Left lung (tissue), 10 donors: ENCODE data around the gene ERICH2. TPM values are rescaled to one million over a fixed set of nuclear protein-coding genes. Genes with fewer than 3 reads are reported as not detected.

Source experiments
- ATAC-seq: fragments of 200-7000 bp; cut with Tn5 transposase; one replicate; pipeline ENCODE4 v1.9.1; 2020; ENCODE audit warnings: moderate library complexity
- DNase-seq, 4 donors: peaks; one replicate each; pipeline ENCODE4 v3.0.0-alpha.2; 2013 to 2020
- H3K27ac ChIP-seq, 2 donors: fragments of 200-600 bp; sonication (generic) in 1 of 2; one replicate each; pipeline versions ENCODE4 v1.5.0 to v1.8.0; 2020 to 2021
- H3K27me3 ChIP-seq, 2 donors: fragments of 200-600 bp; sonication (generic) in 1 of 2; one replicate each; pipeline versions ENCODE4 v1.5.0 to v1.8.0; 2020 to 2021
- H3K36me3 ChIP-seq, 2 donors: fragments of 200-600 bp; sonication (generic) in 1 of 2; one replicate each; pipeline versions ENCODE4 v1.5.0 to v1.8.0; 2020 to 2021
- H3K4me1 ChIP-seq, 2 donors: fragments of 200-600 bp; one replicate each; pipeline ENCODE4 v1.8.0; 2021
- H3K4me3 ChIP-seq, 2 donors: fragments of 200-600 bp; sonication (generic) in 1 of 2; one replicate each; pipeline versions ENCODE4 v1.5.0 to v1.8.0; 2020 to 2021; ENCODE audit warnings: mild to moderate bottlenecking in 1 of 2
- H3K9me3 ChIP-seq, 2 donors: fragments of 200-600 bp; sonication (generic) in 1 of 2; one replicate each; pipeline versions ENCODE4 v1.5.0 to v1.8.0; 2020 to 2021
- CTCF ChIP-seq, 2 donors: fragments of 200-600 bp; sonication (generic) in 1 of 2; IDR thresholded peaks; one replicate each; pipeline versions ENCODE4 v1.5.0 to v1.8.0; 2021; ENCODE audit warnings: antibody characterized with exemption in 2 of 2
- intact Hi-C, 2 donors: fragments of 100-400 bp; cut with DNase I; formaldehyde crosslinking; loops; one replicate each; pipeline versions ENCODE4 v1.11.2 to v1.14.2; 2022
- polyA plus RNA-seq, 6 donors: library from polyadenylated mRNA; unstranded; fragments of 120-200 nt; gene quantifications; one replicate each; pipeline ENCODE4 v1.2.1, GENCODE V29; 2013; ENCODE audit not compliant: insufficient read length in 6 of 6
- total RNA-seq, 2 donors: library from RNA; stranded (reverse); fragmentation: NEBNext Ultra II Directional; extraction: Animal tissue kit (Norgen Biotek cat#: 25700); gene quantifications; one replicate each; pipeline ENCODE4 v1.2.1, GENCODE V29; 2021
- donor health status: DM: no; HTN: yes; CAD: no.
- donor health status: DM: no; HTN: no; CAD: no.

The ERICH2 gene
- total and polyA plus RNA-seq, 8 donors, result 3.3 to 14.4 (median 11.5) TPM

GRCh38 chr2:170846314-170846713 lies 76.1 kb downstream of the ERICH2 start:
- intact Hi-C loops, result no loop called here
- ATAC-seq, result no peak

GRCh38 chr2:170847716-170848115 lies 77.5 kb downstream of the ERICH2 start:
- DNase-seq (no peak), ATAC-seq (no peak)
- H3K9me3 ChIP-seq, result no peaks in the 10 kb centered on the region

More at GRCh38 chr2:170846314-170846713, 76.1 kb downstream of the ERICH2 start:
- H3K4me3 ChIP-seq, result no peak overlapping the region
- H3K4me1 ChIP-seq, result no peaks in the 10 kb centered on the region
- no peak for DNase-seq
- no peak overlapping the region for H3K27ac ChIP-seq
- TF ChIP-seq CTCF (IDR thresholded peaks at IDR 0.05), result no peak
- H3K27me3 ChIP-seq, result no peaks in the 10 kb centered on the region
- H3K9me3 ChIP-seq, result no peaks in the 10 kb centered on the region
- H3K36me3 ChIP-seq, result no peaks in the 10 kb centered on the region

More at GRCh38 chr2:170847716-170848115, 77.5 kb downstream of the ERICH2 start:
- no peaks in the 10 kb centered on the region for H3K4me1 ChIP-seq
- H3K4me3 ChIP-seq, result no peak overlapping the region
- intact Hi-C loops, result no loop called here
- no peak for TF ChIP-seq CTCF (IDR thresholded peaks at IDR 0.05)
- no peaks in the 10 kb centered on the region for H3K27me3 ChIP-seq
- H3K36me3 ChIP-seq, result no peaks in the 10 kb centered on the region
- H3K27ac ChIP-seq, result no peak overlapping the region

Other genes with a start within 250 kb of the ERICH2 start
- gene SP5, start 55.0 kb upstream of the ERICH2 start, total RNA-seq, result 1 to 10 TPM; 2.8 to 5.1 TPM
- gene SP5, start 55.0 kb upstream of the ERICH2 start, polyA plus RNA-seq, result 10 to 100 TPM in 3 of 6 donors, 1 to 10 TPM in 3; 7.9 to 12.6 (median 9.4) TPM
- gene GAD1, start 46.5 kb downstream of the ERICH2 start, total RNA-seq, result under 1 TPM in 1 of 2 donors, not detected in 1; 0.29 TPM
- 1 to 10 TPM in 4 of 6 donors, under 1 TPM in 2; 0.48 to 1.7 (median 1.2) TPM for gene GAD1, start 46.5 kb downstream of the ERICH2 start, polyA plus RNA-seq
- 10 to 100 TPM; 80.7 to 84.4 TPM for gene GORASP2, start 158.9 kb downstream of the ERICH2 start, total RNA-seq
- 10 to 100 TPM; 67.6 to 93.1 (median 77.1) TPM for gene GORASP2, start 158.9 kb downstream of the ERICH2 start, polyA plus RNA-seq